ENCODE data around the gene BATF3.
"Not testable (repeated sequence)": the region's sequence is repeated elsewhere in the genome, so short reads cannot be mapped to it uniquely, and the experiment has no call there.

Gene BATF3

GRCh38 chr1:212719633-212720032, 20.0 kb upstream of the BATF3 start:
- no peak overlapping the region for H3K4me3 ChIP-seq (ENCODE audit: low read depth, low read length)
- TF ChIP-seq, protein P1, sequence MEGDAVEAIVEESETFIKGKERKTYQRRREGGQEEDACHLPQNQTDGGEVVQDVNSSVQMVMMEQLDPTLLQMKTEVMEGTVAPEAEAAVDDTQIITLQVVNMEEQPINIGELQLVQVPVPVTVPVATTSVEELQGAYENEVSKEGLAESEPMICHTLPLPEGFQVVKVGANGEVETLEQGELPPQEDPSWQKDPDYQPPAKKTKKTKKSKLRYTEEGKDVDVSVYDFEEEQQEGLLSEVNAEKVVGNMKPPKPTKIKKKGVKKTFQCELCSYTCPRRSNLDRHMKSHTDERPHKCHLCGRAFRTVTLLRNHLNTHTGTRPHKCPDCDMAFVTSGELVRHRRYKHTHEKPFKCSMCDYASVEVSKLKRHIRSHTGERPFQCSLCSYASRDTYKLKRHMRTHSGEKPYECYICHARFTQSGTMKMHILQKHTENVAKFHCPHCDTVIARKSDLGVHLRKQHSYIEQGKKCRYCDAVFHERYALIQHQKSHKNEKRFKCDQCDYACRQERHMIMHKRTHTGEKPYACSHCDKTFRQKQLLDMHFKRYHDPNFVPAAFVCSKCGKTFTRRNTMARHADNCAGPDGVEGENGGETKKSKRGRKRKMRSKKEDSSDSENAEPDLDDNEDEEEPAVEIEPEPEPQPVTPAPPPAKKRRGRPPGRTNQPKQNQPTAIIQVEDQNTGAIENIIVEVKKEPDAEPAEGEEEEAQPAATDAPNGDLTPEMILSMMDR (IDR thresholded peaks at IDR 0.05; ENCODE audit: control insufficient read depth, extremely low read depth, insufficient read depth) = no peak
- DNase-seq (ENCODE audit: low read depth) = no peak

DNA sequence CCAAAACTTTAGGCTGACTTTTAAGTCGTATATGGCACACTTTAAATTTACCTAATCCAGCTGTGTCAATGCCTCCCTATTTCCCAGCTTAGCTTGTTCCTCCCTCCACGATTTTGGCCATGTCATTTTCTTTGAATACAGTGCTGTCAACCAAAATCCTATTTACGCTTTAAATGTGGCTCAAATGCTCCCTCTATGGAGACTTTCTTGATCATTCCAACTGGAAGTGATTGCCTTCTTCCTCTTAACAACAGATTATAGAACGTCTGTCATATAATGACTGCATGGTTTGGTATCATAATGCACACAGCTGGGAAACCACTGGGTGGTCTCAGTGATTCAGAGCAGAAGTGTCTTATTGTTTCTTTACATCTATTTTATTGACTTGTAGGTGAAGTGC, 18.9 kb upstream of the BATF3 start:
- TF ChIP-seq, protein P1 (IDR thresholded peaks at IDR 0.05; ENCODE audit: control insufficient read depth, extremely low read depth, insufficient read depth) = 0 out of 2 replicates have a peak, but pooled peaks have one; percentile 27
- no peak overlapping the region for H3K4me3 ChIP-seq (ENCODE audit: low read depth, low read length)
- DNase-seq (ENCODE audit: low read depth) = no peak

GRCh38 chr1:212716161-212716560, 16.5 kb upstream of the BATF3 start:
- H3K4me3 ChIP-seq (ENCODE audit: low read depth, low read length) = no peak overlapping the region
- DNase-seq (ENCODE audit: low read depth) = no peak
- TF ChIP-seq, protein P1 (IDR thresholded peaks at IDR 0.05; ENCODE audit: control insufficient read depth, extremely low read depth, insufficient read depth) = no peak

DNA sequence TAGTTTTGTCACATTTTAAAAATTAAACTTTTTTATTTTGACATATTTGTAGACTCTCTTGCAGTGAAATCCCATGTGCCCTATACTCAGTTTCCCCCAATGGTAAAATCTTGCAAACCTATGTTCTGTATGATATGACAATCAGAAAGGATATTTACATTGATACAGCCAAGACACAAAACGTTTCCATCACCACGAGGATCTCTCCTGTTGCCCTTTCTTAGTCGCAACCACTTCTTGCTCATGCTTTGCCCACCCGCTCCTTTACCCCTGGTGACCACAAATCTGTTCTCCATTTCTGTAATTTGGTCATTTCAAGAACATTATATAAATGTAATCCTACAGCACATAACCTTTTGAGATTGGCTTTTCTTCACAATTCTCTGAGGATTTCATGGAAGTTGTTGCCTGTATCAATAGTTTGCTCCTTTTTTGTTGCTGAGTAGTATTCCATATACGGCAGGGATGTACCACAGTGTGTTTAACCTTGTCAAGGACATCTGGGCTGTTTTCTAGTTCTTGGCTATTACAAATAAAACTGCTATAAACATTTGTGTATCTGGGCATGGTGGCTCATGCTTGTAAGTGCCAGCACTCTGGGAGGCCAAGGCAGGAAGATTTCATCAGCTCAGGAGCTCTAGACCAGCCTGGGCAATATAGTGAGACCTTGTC, 14.0 kb upstream of the BATF3 start:
- DNase-seq (ENCODE audit: low read depth) = no peak
- TF ChIP-seq, protein P1 (IDR thresholded peaks at IDR 0.05; ENCODE audit: control insufficient read depth, extremely low read depth, insufficient read depth) = no peak
- H3K4me3 ChIP-seq (ENCODE audit: low read depth, low read length) = no peak overlapping the region

DNA sequence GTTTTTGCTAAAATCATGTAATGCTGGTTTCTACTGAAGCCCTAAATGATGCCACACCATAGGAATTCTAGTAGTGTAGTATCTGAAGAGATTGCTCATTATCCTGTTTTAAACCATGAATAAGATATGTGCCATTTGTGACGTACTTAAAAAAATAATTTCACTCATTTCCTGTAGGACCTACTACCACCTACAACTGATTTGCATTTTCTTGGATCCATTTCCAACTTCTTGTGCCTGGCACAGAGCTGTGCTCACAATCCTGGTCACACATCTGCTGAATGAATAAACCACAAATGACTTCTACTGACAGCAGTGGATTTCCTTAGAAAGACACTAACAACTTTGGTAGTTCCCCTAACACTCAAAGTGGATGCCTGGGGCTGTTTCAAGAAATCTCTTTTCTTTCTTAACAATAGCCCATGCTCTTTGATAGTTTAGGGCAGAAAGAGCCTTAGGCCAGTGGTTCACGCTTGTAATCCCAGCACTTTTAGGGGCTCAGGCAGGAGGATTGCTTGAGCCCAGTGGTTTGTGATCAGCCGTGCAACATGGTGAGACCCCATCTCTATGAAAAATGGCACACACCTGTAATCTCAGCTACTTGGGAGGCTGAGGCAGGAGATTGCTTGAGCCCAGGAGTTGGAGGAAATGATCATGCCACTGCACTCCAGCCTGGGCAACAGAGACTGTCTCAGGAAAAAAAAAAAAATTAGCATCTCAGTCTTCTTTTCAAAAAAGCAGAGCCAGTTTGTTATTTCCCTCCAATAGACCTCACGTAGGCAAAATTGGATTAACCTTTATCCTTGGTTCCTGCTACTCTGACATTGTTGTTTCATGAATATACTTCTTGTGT, 13.0 kb upstream of the BATF3 start:
- H3K4me3 ChIP-seq (ENCODE audit: low read depth, low read length) = no peak overlapping the region
- no peak for DNase-seq (ENCODE audit: low read depth)
- TF ChIP-seq, protein P1 (IDR thresholded peaks at IDR 0.05; ENCODE audit: control insufficient read depth, extremely low read depth, insufficient read depth) = no peak

- not testable (repeated sequence) for H3K4me3 ChIP-seq (ENCODE audit: low read depth, low read length); DNase-seq (ENCODE audit: low read depth)
These were observed 12.3 kb upstream of the BATF3 start for GRCh38 chr1:212711974-212712373.

- H3K4me3 ChIP-seq (ENCODE audit: low read depth, low read length) = no peak overlapping the region
- TF ChIP-seq, protein P1 (IDR thresholded peaks at IDR 0.05; ENCODE audit: control insufficient read depth, extremely low read depth, insufficient read depth) = no peak
- no peak for DNase-seq (ENCODE audit: low read depth)
These were observed 10.9 kb upstream of the BATF3 start for GRCh38 chr1:212710566-212710965.

All from LNCaP clone FGC (cell line).